H9 (cell line): ENCODE results near the gene AFAP1L2. TPM values are rescaled to one million over a fixed set of nuclear protein-coding genes. Genes with fewer than 3 reads are reported as not detected.

ENCODE experiments used
- DNase-seq: peaks from one replicate; pipeline ENCODE4 v3.0.0-alpha.2; 2017
- H2AFZ ChIP-seq: one replicate; pipeline ENCODE4 v1.6.1; 2013; ENCODE audit warnings: mild to moderate bottlenecking, low read length, control low read depth, moderate library complexity
- H2AK5ac ChIP-seq: 2 replicates; pipeline ENCODE4 v1.6.1; 2013; ENCODE audit warnings: low read length, control low read depth, mixed read lengths; ENCODE audit not compliant: insufficient read length
- H2BK120ac ChIP-seq: one replicate; pipeline ENCODE4 v1.6.1; 2013; ENCODE audit warnings: low read depth, mild to moderate bottlenecking, low read length, control low read depth, inconsistent platforms; ENCODE audit not compliant: poor library complexity, severe bottlenecking
- H2BK12ac ChIP-seq: 2 replicates; pipeline ENCODE4 v1.6.1; 2013; ENCODE audit warnings: low read length, control low read depth, mixed read lengths, low read depth; ENCODE audit not compliant: insufficient read length
- H2BK15ac ChIP-seq: 2 replicates; pipeline ENCODE4 v1.6.1; 2013; ENCODE audit warnings: low read depth, low read length, control low read depth
- H2BK20ac ChIP-seq: one replicate; pipeline ENCODE4 v1.6.1; 2013; ENCODE audit warnings: low read depth, mild to moderate bottlenecking, low read length, control low read depth, inconsistent platforms; ENCODE audit not compliant: poor library complexity, severe bottlenecking
- H2BK5ac ChIP-seq: 2 replicates; pipeline ENCODE4 v1.6.1; 2013; ENCODE audit warnings: low read length, control low read depth, mixed read lengths; ENCODE audit not compliant: insufficient read length
- H3K14ac ChIP-seq: 2 replicates; pipeline ENCODE4 v1.6.1; 2013; ENCODE audit warnings: low read length, control low read depth; ENCODE audit not compliant: insufficient read depth
- H3K18ac ChIP-seq: 2 replicates; pipeline ENCODE4 v1.6.1; 2013; ENCODE audit warnings: low read depth, mild to moderate bottlenecking, mixed read lengths, low read length, control low read depth; ENCODE audit not compliant: insufficient read length
- H3K23ac ChIP-seq: 2 replicates; pipeline ENCODE4 v1.6.1; 2013; ENCODE audit warnings: low read length, control low read depth, mixed read lengths, low read depth; ENCODE audit not compliant: insufficient read length
- H3K23me2 ChIP-seq: 2 replicates; pipeline ENCODE4 v1.6.1; 2013; ENCODE audit warnings: low read depth, mild to moderate bottlenecking, mixed read lengths, low read length, control low read depth; ENCODE audit not compliant: insufficient read length, poor library complexity, severe bottlenecking
- H3K27ac ChIP-seq: 2 replicates; pipeline ENCODE4 v1.5.1; 2013; ENCODE audit warnings: low read length, control low read depth, mixed read lengths, low read depth; ENCODE audit not compliant: insufficient read length
- H3K27me3 ChIP-seq: 2 replicates; pipeline ENCODE4 v1.6.1; 2013; ENCODE audit warnings: low read length, control low read depth, inconsistent platforms; ENCODE audit not compliant: insufficient read depth
- H3K4ac ChIP-seq: 2 replicates; pipeline ENCODE4 v1.6.1; 2013; ENCODE audit warnings: low read depth, mild to moderate bottlenecking, control low read depth, inconsistent platforms, low read length, moderate library complexity
- H3K4me1 ChIP-seq: 2 replicates; pipeline ENCODE4 v1.6.1; 2013; ENCODE audit warnings: low read length, control low read depth, inconsistent platforms; ENCODE audit not compliant: insufficient read depth
- H3K4me2 ChIP-seq: 2 replicates; pipeline ENCODE4 v1.6.1; 2013; ENCODE audit warnings: low read length, control low read depth, mixed read lengths; ENCODE audit not compliant: insufficient read length, insufficient read depth
- H3K56ac ChIP-seq: 2 replicates; pipeline ENCODE4 v1.6.1; 2013; ENCODE audit warnings: low read depth, mild to moderate bottlenecking, mixed read lengths, low read length, control low read depth; ENCODE audit not compliant: insufficient read length
- H3K79me1 ChIP-seq: 2 replicates; pipeline ENCODE4 v1.6.1; 2013; ENCODE audit warnings: low read depth, mild to moderate bottlenecking, moderate library complexity, low read length, control low read depth, inconsistent platforms; ENCODE audit not compliant: insufficient read depth, poor library complexity, severe bottlenecking
- H3K79me2 ChIP-seq: 2 replicates; pipeline ENCODE4 v1.6.1; 2013; ENCODE audit warnings: low read length, control low read depth, inconsistent platforms; ENCODE audit not compliant: insufficient read depth
- H3K9ac ChIP-seq: 2 replicates; pipeline ENCODE4 v1.6.1; 2013; ENCODE audit warnings: low read length, control low read depth, mixed read lengths; ENCODE audit not compliant: insufficient read length; ENCODE audit errors: extremely low read depth
- H3K9me3 ChIP-seq: one replicate; pipeline ENCODE4 v1.6.1; 2013; ENCODE audit warnings: low read depth, low read length, inconsistent platforms; ENCODE audit not compliant: control insufficient read depth
- H3T11ph ChIP-seq: one replicate; pipeline ENCODE4 v1.6.1; 2013; ENCODE audit warnings: mild to moderate bottlenecking, low read length, control low read depth, inconsistent platforms
- H4K20me1 ChIP-seq: one replicate; pipeline ENCODE4 v1.6.1; 2013; ENCODE audit not compliant: control insufficient read depth, insufficient read length, insufficient read depth
- H4K5ac ChIP-seq: 2 replicates; pipeline ENCODE4 v1.6.1; 2013; ENCODE audit warnings: low read depth, mild to moderate bottlenecking, mixed read lengths, low read length, control low read depth; ENCODE audit not compliant: insufficient read length
- H4K8ac ChIP-seq: replicated peaks from 2 replicates; pipeline ENCODE4 v1.6.1; 2013; ENCODE audit warnings: low read length, control low read depth, mixed read lengths, low read depth; ENCODE audit not compliant: insufficient read length
- H4K91ac ChIP-seq: 2 replicates; pipeline ENCODE4 v1.6.1; 2013; ENCODE audit warnings: low read depth, mild to moderate bottlenecking, moderate library complexity, mixed read lengths, low read length, control low read depth; ENCODE audit not compliant: insufficient read length
- H3K27ac Mint-ChIP-seq, 3 experiments: 2 replicates in 2 of 3; 3 replicates in 1 of 3; pipeline ENCODE4 v1.8.0; 2020 to 2021; ENCODE audit warnings: mixed read lengths in 3 of 3, mild to moderate bottlenecking in 1 of 3, moderate library complexity in 1 of 3
- H3K27me3 Mint-ChIP-seq: 2 replicates; pipeline ENCODE4 v1.8.0; 2021; ENCODE audit warnings: low read depth, mild to moderate bottlenecking, moderate library complexity, mixed read lengths
- H3K36me3 Mint-ChIP-seq, 3 experiments: 2 replicates in 2 of 3; 3 replicates in 1 of 3; pipeline ENCODE4 v1.8.0; 2020 to 2021; ENCODE audit warnings: low read depth in 3 of 3, mixed read lengths in 3 of 3; ENCODE audit not compliant: insufficient read depth in 1 of 3
- H3K4me1 Mint-ChIP-seq, 2 experiments: 2 replicates each; pipeline ENCODE4 v1.8.0; 2020; ENCODE audit warnings: mixed read lengths in 2 of 2
- H3K4me3 Mint-ChIP-seq, 2 experiments: 2 replicates in 1 of 2; 3 replicates in 1 of 2; pipeline ENCODE4 v1.8.0; 2020 to 2021; ENCODE audit warnings: mild to moderate bottlenecking in 2 of 2, mixed read lengths in 2 of 2, moderate library complexity in 1 of 2
- H3K9me3 Mint-ChIP-seq, 2 experiments: 2 replicates in 1 of 2; 3 replicates in 1 of 2; pipeline ENCODE4 v1.8.0; 2020; ENCODE audit warnings: mild to moderate bottlenecking in 2 of 2, mixed read lengths in 2 of 2, moderate library complexity in 1 of 2
- CTCF ChIP-seq: fragments of 200-600 bp; sonication (generic); conservative IDR thresholded peaks from 3 replicates; pipeline ENCODE4 v1.8.0; 2021; ENCODE audit warnings: antibody characterized with exemption, mild to moderate bottlenecking
- WGBS: extraction: QIAGEN DNeasy Blood & Tissue Kit; methylation state at CpG from one replicate; pipeline ENCODE4 v1.1.7; 2013; ENCODE audit warnings: missing lambda C conversion rate, low lambda C conversion rate, mixed read lengths; ENCODE audit not compliant: insufficient read length; ENCODE audit errors: extremely low coverage; 5-methylcytosine and 5-hydroxymethylcytosine counted together
- total RNA-seq: library from RNA; stranded (reverse); gene quantifications from 2 replicates; pipeline ENCODE4 v1.2.1, GENCODE V29; 2021

The AFAP1L2 gene
- total RNA-seq, 1 experiment from 2014 or later = 0.77 TPM

GRCh38 chr10:114398587-114399331, 5.5 kb downstream of the AFAP1L2 start:
- no peak overlapping the region for H3T11ph ChIP-seq
- no peak overlapping the region for H3K14ac ChIP-seq
- no peak for TF ChIP-seq CTCF
- no peaks in the 10 kb centered on the region for H4K20me1 ChIP-seq
- H2BK12ac ChIP-seq = no peak overlapping the region
- no peak overlapping the region; a peak in 1 of 7 replicates for H3K27ac Mint-ChIP-seq
- no peak for DNase-seq
- H3K4me3 Mint-ChIP-seq = no peak overlapping the region
- no peak overlapping the region for H3K56ac ChIP-seq
- no peak overlapping the region for H2BK20ac ChIP-seq
- H4K8ac ChIP-seq = no peak overlapping the region
- no peaks in the 10 kb centered on the region for H3K9me3 Mint-ChIP-seq
- no peak overlapping the region for H2AK5ac ChIP-seq
- H3K27me3 ChIP-seq = no peaks in the 10 kb centered on the region; the same call in 1 of the 2 replicates
- WGBS = no CpG with 5 or more reads among the region's 10 CpGs
- H2BK5ac ChIP-seq = no peak overlapping the region
- H3K4me2 ChIP-seq = no peak overlapping the region
- H3K4me1 ChIP-seq = no peaks in the 10 kb centered on the region
- H3K4me1 Mint-ChIP-seq = peaks cover 11 to 19% of the 10 kb centered on the region in 2 experiments
- H3K79me1 ChIP-seq = no peaks in the 10 kb centered on the region
- no peak overlapping the region for H3K18ac ChIP-seq
- H3K36me3 Mint-ChIP-seq = no peaks in the 10 kb centered on the region
- peaks cover 89% of the 10 kb centered on the region for H3K27me3 Mint-ChIP-seq
- no peaks in the 10 kb centered on the region for H3K79me2 ChIP-seq
- H3K9ac ChIP-seq = no peak overlapping the region
- H3K23me2 ChIP-seq = peaks cover 10% of the 10 kb centered on the region
- H2BK120ac ChIP-seq = no peak overlapping the region
- H2AFZ ChIP-seq = no peak overlapping the region
- no peak overlapping the region for H3K4ac ChIP-seq
- H2BK15ac ChIP-seq = no peak overlapping the region
- no peaks in the 10 kb centered on the region for H3K9me3 ChIP-seq
- no peak overlapping the region for H4K5ac ChIP-seq
- H3K23ac ChIP-seq = no peak overlapping the region
- H3K27ac ChIP-seq = no peak overlapping the region
- no peak overlapping the region for H4K91ac ChIP-seq
